ENCODE measurements around the gene SLC34A1.

- TF ChIP-seq POLR2A (IDR thresholded peaks at IDR 0.05) (no peak), CTCF (IDR thresholded peaks at IDR 0.05 in 4 of 5, conservative IDR thresholded peaks at IDR 0.05 in 1 of 5) (no peak)
Observed at GRCh38 chr5:177440990-177441780, 57.0 kb downstream of the SLC34A1 start.
